ENCODE measurements around the gene CNTNAP4. TPM values are rescaled to one million over a fixed set of nuclear protein-coding genes. Genes with fewer than 3 reads are reported as not detected.

CNTNAP4 gene
- polyA plus RNA-seq, 2 of the 4 experiments (the other 2 are of a cell fraction): not detected

DNA sequence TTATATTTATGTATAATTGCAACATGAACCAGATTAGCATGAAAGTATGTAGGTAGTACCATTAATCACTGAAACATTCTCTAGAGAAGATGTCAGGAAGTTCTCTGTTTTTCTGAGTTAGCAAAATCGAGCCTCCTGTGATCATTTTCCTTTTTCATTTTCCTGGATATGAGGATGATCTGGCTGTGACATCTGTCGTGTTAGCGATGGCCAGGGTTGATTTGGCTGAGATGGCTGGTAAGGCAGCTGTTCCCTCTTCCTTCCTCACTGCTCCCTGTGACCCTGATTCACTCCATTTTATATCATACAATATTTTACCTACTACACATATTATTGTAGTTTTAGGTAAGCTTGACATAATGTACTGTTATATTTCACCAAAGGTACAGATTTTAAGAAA is 10.3 kb downstream of the CNTNAP4 start (continued):
- TF ChIP-seq, protein P1, sequence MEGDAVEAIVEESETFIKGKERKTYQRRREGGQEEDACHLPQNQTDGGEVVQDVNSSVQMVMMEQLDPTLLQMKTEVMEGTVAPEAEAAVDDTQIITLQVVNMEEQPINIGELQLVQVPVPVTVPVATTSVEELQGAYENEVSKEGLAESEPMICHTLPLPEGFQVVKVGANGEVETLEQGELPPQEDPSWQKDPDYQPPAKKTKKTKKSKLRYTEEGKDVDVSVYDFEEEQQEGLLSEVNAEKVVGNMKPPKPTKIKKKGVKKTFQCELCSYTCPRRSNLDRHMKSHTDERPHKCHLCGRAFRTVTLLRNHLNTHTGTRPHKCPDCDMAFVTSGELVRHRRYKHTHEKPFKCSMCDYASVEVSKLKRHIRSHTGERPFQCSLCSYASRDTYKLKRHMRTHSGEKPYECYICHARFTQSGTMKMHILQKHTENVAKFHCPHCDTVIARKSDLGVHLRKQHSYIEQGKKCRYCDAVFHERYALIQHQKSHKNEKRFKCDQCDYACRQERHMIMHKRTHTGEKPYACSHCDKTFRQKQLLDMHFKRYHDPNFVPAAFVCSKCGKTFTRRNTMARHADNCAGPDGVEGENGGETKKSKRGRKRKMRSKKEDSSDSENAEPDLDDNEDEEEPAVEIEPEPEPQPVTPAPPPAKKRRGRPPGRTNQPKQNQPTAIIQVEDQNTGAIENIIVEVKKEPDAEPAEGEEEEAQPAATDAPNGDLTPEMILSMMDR (IDR thresholded peaks at IDR 0.05): no peak

DNA sequence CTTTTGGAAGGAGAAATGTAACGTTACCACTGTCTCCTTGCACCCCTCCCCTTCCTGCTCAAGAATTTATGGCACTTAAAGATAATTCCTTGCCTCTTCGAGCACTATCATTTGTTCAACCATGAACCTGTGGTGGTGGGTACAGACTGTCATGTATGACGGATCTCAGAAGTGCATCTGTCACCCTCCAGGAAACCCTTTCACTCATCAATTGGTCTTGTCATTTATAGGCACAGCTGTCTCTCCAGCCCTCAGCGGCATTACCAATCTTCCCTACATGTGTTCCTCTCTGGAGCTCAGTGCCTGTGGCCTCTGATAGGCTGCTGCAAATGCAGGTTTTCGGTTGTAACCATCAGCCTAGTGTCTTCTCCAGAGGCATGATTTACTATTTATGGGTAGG is 15.0 kb downstream of the CNTNAP4 start:
- DNase-seq (ENCODE audit: low read depth in 1 of 2, low spot score in 1 of 2) (no peak), ATAC-seq (no peak), FAIRE-seq (no peak)
- Histone ChIP-seq H3K9me3 (no peaks in the 10 kb centered on the region), H3K4me1 (no peaks in the 10 kb centered on the region), H3K27ac (no peak overlapping the region), H3K4me2 (no peak overlapping the region), H3K4me3 (no peak overlapping the region)
- 19% methylated on average over 5 of the region's 5 CpGs for WGBS (ENCODE audit: missing lambda C conversion rate)
- POLR2A ChIA-PET: no interaction called here
- CTCF ChIA-PET: interaction anchor here (2.0 kb wide), 1 partner anchor 13 kb away, joined by 5 read pairs; no protein-coding TSS in a partner anchor
- TF ChIP-seq CBX2 (IDR thresholded peaks at IDR 0.05; ENCODE audit: borderline replicate concordance, low read depth) (no peak), BHLHE40 (IDR thresholded peaks at IDR 0.05; ENCODE audit: low read depth, low read length) (no peak), SREBF2 (IDR thresholded peaks at IDR 0.05) (no peak), POLR2A (IDR thresholded peaks at IDR 0.05; ENCODE audit: low read length) (no peak), FOSB (CRISPR knock-in tag; IDR thresholded peaks at IDR 0.05) (no peak), HOXB13 (CRISPR knock-in tag; IDR thresholded peaks at IDR 0.05; ENCODE audit: low read depth) (no peak), CHD4 (IDR thresholded peaks at IDR 0.05; ENCODE audit: borderline replicate concordance) (no peak), ESRRA (IDR thresholded peaks at IDR 0.05; ENCODE audit: borderline replicate concordance, low read length) (no peak), RARB (CRISPR knock-in tag; IDR thresholded peaks at IDR 0.05) (no peak), PHF8 (IDR thresholded peaks at IDR 0.05; ENCODE audit: borderline replicate concordance, low read depth) (no peak), HOXB5 (CRISPR knock-in tag; IDR thresholded peaks at IDR 0.05) (no peak), ZNF302 (CRISPR knock-in tag; IDR thresholded peaks at IDR 0.05) (no peak), MYC (IDR thresholded peaks at IDR 0.05; ENCODE audit: borderline replicate concordance, low read length) (no peak), RCOR1 (IDR thresholded peaks at IDR 0.05; ENCODE audit: low read depth, low read length) (no peak), NFE2L2 (conservative IDR thresholded peaks at IDR 0.05; ENCODE audit: low read length) (no peak)
- TF ChIP-seq, protein P1 (IDR thresholded peaks at IDR 0.05): no peak
- TF ChIP-seq, protein P2, sequence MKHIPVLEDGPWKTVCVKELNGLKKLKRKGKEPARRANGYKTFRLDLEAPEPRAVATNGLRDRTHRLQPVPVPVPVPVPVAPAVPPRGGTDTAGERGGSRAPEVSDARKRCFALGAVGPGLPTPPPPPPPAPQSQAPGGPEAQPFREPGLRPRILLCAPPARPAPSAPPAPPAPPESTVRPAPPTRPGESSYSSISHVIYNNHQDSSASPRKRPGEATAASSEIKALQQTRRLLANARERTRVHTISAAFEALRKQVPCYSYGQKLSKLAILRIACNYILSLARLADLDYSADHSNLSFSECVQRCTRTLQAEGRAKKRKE (CRISPR knock-in tag; IDR thresholded peaks at IDR 0.05; ENCODE audit: low read depth): no peak
- TF ChIP-seq, protein P3, sequence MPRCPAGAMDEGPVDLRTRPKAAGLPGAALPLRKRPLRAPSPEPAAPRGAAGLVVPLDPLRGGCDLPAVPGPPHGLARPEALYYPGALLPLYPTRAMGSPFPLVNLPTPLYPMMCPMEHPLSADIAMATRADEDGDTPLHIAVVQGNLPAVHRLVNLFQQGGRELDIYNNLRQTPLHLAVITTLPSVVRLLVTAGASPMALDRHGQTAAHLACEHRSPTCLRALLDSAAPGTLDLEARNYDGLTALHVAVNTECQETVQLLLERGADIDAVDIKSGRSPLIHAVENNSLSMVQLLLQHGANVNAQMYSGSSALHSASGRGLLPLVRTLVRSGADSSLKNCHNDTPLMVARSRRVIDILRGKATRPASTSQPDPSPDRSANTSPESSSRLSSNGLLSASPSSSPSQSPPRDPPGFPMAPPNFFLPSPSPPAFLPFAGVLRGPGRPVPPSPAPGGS (IDR thresholded peaks at IDR 0.05): no peak
- TF ChIP-seq, protein P4, sequence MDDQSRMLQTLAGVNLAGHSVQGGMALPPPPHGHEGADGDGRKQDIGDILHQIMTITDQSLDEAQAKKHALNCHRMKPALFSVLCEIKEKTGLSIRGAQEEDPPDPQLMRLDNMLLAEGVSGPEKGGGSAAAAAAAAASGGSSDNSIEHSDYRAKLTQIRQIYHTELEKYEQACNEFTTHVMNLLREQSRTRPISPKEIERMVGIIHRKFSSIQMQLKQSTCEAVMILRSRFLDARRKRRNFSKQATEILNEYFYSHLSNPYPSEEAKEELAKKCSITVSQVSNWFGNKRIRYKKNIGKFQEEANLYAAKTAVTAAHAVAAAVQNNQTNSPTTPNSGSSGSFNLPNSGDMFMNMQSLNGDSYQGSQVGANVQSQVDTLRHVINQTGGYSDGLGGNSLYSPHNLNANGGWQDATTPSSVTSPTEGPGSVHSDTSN (IDR thresholded peaks at IDR 0.05): no peak
- TF ChIP-seq, protein P5, sequence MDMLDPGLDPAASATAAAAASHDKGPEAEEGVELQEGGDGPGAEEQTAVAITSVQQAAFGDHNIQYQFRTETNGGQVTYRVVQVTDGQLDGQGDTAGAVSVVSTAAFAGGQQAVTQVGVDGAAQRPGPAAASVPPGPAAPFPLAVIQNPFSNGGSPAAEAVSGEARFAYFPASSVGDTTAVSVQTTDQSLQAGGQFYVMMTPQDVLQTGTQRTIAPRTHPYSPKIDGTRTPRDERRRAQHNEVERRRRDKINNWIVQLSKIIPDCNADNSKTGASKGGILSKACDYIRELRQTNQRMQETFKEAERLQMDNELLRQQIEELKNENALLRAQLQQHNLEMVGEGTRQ (IDR thresholded peaks at IDR 0.05): no peak

All from A549 (cell line).